HepG2 (cell line): ENCODE data around the gene NCAPD2. TPM values are rescaled to one million over a fixed set of nuclear protein-coding genes. Genes with fewer than 3 reads are reported as not detected.

Experiments used
- ATAC-seq: fragments of 200-7000 bp; cut with Tn5 transposase; 3 replicates; pipeline ENCODE4 v1.9.1; 2020; ENCODE audit warnings: mild to moderate bottlenecking, moderate library complexity
- BruUV-seq: library from RNA; stranded (reverse); fragments of 400-500 nt; replicated peaks from 2 replicates; lab custom pipeline; 2021; lab: Mats Ljungman, UMichigan
- CTCF ChIA-PET: fragments of 300-600 bp; formaldehyde crosslinking; extraction: SDS; loops from one replicate; lab custom pipeline; 2021; ENCODE audit warnings: low total read pairs, inconsistent platforms, low intra/inter-chr PET ratio; lab: Yijun Ruan, JAX
- POLR2A ChIA-PET: fragments of 350-600 bp; sonication (Branson Sonifier 250); formaldehyde crosslinking; loops from one replicate; lab custom pipeline; 2020; ENCODE audit warnings: antibody characterized with exemption, inconsistent platforms; lab: Yijun Ruan, JAX
- DNase-seq: peaks from one replicate; pipeline ENCODE4 v3.0.0-alpha.2; 2015; ENCODE audit warnings: low spot score
- FAIRE-seq: peaks from 3 replicates; lab custom pipeline; 2011; peaks lifted over from hg19 to GRCh38; lab: Jason Lieb, UNC
- H2AFZ ChIP-seq: one replicate; pipeline ENCODE4 v1.6.1; 2011; ENCODE audit warnings: low read length, inconsistent platforms
- H3K27ac ChIP-seq: fragments of 300-600 bp; 3 replicates; pipeline ENCODE4 v1.8.0; 2011; ENCODE audit warnings: mixed run types, mild to moderate bottlenecking, mixed read lengths, low read length, inconsistent platforms; ENCODE audit not compliant: insufficient read depth; ENCODE audit errors: extremely low read length
- H3K27me3 ChIP-seq, 2 experiments: fragments of 200-600 bp in 1 of 2; 2 replicates in 1 of 2; 3 replicates in 1 of 2; pipeline versions ENCODE4 v1.6.0 to v1.8.0; 2011; ENCODE audit warnings: low read length in 2 of 2, mild to moderate bottlenecking in 2 of 2, moderate library complexity in 2 of 2, inconsistent platforms in 1 of 2; ENCODE audit not compliant: insufficient read depth in 2 of 2, control insufficient read depth in 1 of 2
- H3K36me3 ChIP-seq, 2 experiments: fragments of 200-600 bp in 1 of 2; replicated peaks in 1 of 2; 2 replicates in 1 of 2; 3 replicates in 1 of 2; pipeline versions ENCODE4 v1.5.1 to v1.8.0; 2011; ENCODE audit warnings: low read length in 2 of 2, inconsistent platforms in 1 of 2; ENCODE audit not compliant: insufficient read depth in 2 of 2, control insufficient read depth in 1 of 2
- H3K4me1 ChIP-seq: 2 replicates; pipeline ENCODE4 v1.5.1; 2012; ENCODE audit warnings: low read length, inconsistent platforms; ENCODE audit not compliant: insufficient read depth
- H3K4me2 ChIP-seq: 2 replicates; pipeline ENCODE4 v1.6.0; 2011; ENCODE audit warnings: low read depth, low read length, inconsistent platforms
- H3K4me3 ChIP-seq, 3 experiments: fragments of 200-600 bp in 1 of 3; sonication (generic), shearing (Covaris generic) in 1 of 3; replicated peaks in 1 of 3; 2 replicates each; pipeline ENCODE4 v1.5.1; 2011 to 2016; ENCODE audit warnings: low read length in 3 of 3, inconsistent platforms in 2 of 3, low read depth in 2 of 3, mild to moderate bottlenecking in 2 of 3, control low read depth in 1 of 3, mixed read lengths in 1 of 3; ENCODE audit not compliant: insufficient read depth in 1 of 3
- H3K79me2 ChIP-seq: one replicate; pipeline ENCODE4 v1.6.1; 2011; ENCODE audit warnings: low read length, inconsistent platforms; ENCODE audit not compliant: insufficient read depth
- H3K9ac ChIP-seq: 2 replicates; pipeline ENCODE4 v1.6.0; 2011; ENCODE audit warnings: mild to moderate bottlenecking, low read depth, low read length, inconsistent platforms; ENCODE audit not compliant: insufficient read depth
- H3K9me3 ChIP-seq: 2 replicates; pipeline ENCODE4 v1.5.1; 2012; ENCODE audit warnings: mild to moderate bottlenecking, low read length
- H4K20me1 ChIP-seq: 2 replicates; pipeline ENCODE4 v1.6.0; 2011; ENCODE audit warnings: inconsistent platforms, mild to moderate bottlenecking, low read length, moderate library complexity; ENCODE audit not compliant: insufficient read depth
- DR1 ChIP-seq: sonication (generic); formaldehyde crosslinking; IDR thresholded peaks from 2 replicates; pipeline ENCODE4 v1.8.0; 2021; ENCODE audit warnings: mild to moderate bottlenecking, missing genetic modification reagents, inconsistent platforms
- WGBS: methylation state at CpG from one replicate; pipeline ENCODE4 v1.1.6; 2017; ENCODE audit warnings: low lambda C conversion rate; 5-methylcytosine and 5-hydroxymethylcytosine counted together
- in situ Hi-C: cut with HindIII; loops from 2 replicates; pipeline ENCODE4 v1.10.0; 2017; ENCODE audit warnings: low pct_unique_long_range_greater_than_20kb; ENCODE audit not compliant: extremely low pct_ligation_motif_present
- intact Hi-C: fragments of 100-400 bp; cut with micrococcal nuclease; formaldehyde crosslinking; loops from one replicate; pipeline ENCODE4 v1.10.0; 2022; ENCODE audit not compliant: unreplicated experiment
- polyA plus RNA-seq, 8 experiments: library from polyadenylated mRNA; depleted of rRNA in 3 of 8; stranded (reverse) in 7 of 8; unstranded in 1 of 8; fragments of >200 nt; fragmentation: Illumina TruSeq in 4 of 8; extraction: Trizol in 4 of 8; gene quantifications; 2 replicates each; pipeline versions ENCODE4 v1.2.1 to v1.2.3, GENCODE V29; 2011 to 2016; ENCODE audit warnings: low read depth in 4 of 8, missing spikeins in 1 of 8, mixed read lengths in 1 of 8; ENCODE audit not compliant: insufficient read depth in 1 of 8
- total RNA-seq, 5 experiments: library from RNA; depleted of rRNA; stranded (reverse); fragments of >200 nt; fragmentation: Illumina TruSeq; extraction: Trizol; gene quantifications; 2 replicates each; pipeline ENCODE4 v1.2.3, GENCODE V29; 2016; ENCODE audit warnings: low read depth in 1 of 5
- TF ChIP-seq, protein P1 (sequence below): sonication (generic); formaldehyde crosslinking; IDR thresholded peaks from 2 replicates; pipeline ENCODE4 v1.4.0; 2020; ENCODE audit warnings: mild to moderate bottlenecking, missing genetic modification reagents
- TF ChIP-seq, protein P2 (sequence below): sonication (generic); formaldehyde crosslinking; IDR thresholded peaks from 2 replicates; pipeline ENCODE4 v1.4.0; 2020; ENCODE audit warnings: missing genetic modification reagents, borderline replicate concordance
- TF ChIP-seq, protein P3 (sequence below): sonication (generic); formaldehyde crosslinking; IDR thresholded peaks from 2 replicates; pipeline ENCODE4 v1.4.0; 2020; ENCODE audit warnings: mild to moderate bottlenecking, missing genetic modification reagents

NCAPD2 gene
- total and polyA plus RNA-seq, 2 of the 13 experiments (the other 11 are each of a cell fraction or from before 2014, with no cell fraction given) = 51.1 to 65.6 TPM

DNA sequence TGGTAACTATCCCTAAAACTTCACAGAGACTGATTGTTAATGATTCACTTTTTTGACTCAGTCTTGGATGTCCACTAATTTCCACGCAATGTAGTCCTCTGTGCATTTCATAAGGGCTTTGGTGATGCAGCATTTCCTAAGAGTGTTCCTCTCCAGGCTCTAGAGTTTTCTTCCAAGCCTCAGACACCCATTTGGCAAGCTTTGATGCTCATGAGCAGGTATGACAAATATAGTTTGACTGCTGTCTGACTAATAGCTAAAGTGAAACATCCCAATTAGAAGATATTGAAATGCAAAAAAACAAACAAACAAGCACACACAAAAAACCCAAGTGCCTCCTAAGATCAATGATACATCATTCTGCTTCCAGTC lies 21.9 kb upstream of the NCAPD2 start (continued):
- TF ChIP-seq, protein P1, sequence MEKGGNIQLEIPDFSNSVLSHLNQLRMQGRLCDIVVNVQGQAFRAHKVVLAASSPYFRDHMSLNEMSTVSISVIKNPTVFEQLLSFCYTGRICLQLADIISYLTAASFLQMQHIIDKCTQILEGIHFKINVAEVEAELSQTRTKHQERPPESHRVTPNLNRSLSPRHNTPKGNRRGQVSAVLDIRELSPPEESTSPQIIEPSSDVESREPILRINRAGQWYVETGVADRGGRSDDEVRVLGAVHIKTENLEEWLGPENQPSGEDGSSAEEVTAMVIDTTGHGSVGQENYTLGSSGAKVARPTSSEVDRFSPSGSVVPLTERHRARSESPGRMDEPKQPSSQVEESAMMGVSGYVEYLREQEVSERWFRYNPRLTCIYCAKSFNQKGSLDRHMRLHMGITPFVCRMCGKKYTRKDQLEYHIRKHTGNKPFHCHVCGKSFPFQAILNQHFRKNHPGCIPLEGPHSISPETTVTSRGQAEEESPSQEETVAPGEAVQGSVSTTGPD (CRISPR knock-in tag) = no peak

DNA sequence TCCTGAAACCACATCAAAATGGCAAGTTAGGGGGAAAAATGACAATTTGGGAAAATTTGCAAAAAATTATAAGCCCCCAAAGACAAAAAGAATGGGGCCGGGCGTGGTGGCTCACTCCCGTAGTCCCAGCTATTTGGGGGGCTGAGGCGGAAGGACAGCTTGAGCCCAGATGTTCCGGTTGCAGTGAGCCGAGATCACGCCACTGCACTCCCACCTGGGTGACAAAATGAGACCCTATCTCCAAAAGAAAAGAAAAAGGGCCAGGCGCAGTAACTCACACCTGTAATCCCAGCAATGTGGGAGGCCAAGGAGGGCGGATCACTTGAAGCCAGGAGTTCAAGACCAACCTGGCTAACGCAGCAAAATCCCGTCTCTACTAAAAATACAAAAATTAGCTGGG lies 21.4 kb upstream of the NCAPD2 start:
- no peak overlapping the region for H3K4me2 ChIP-seq
- FAIRE-seq = no peak
- POLR2A ChIA-PET = no interaction called here
- TF ChIP-seq, protein P2, sequence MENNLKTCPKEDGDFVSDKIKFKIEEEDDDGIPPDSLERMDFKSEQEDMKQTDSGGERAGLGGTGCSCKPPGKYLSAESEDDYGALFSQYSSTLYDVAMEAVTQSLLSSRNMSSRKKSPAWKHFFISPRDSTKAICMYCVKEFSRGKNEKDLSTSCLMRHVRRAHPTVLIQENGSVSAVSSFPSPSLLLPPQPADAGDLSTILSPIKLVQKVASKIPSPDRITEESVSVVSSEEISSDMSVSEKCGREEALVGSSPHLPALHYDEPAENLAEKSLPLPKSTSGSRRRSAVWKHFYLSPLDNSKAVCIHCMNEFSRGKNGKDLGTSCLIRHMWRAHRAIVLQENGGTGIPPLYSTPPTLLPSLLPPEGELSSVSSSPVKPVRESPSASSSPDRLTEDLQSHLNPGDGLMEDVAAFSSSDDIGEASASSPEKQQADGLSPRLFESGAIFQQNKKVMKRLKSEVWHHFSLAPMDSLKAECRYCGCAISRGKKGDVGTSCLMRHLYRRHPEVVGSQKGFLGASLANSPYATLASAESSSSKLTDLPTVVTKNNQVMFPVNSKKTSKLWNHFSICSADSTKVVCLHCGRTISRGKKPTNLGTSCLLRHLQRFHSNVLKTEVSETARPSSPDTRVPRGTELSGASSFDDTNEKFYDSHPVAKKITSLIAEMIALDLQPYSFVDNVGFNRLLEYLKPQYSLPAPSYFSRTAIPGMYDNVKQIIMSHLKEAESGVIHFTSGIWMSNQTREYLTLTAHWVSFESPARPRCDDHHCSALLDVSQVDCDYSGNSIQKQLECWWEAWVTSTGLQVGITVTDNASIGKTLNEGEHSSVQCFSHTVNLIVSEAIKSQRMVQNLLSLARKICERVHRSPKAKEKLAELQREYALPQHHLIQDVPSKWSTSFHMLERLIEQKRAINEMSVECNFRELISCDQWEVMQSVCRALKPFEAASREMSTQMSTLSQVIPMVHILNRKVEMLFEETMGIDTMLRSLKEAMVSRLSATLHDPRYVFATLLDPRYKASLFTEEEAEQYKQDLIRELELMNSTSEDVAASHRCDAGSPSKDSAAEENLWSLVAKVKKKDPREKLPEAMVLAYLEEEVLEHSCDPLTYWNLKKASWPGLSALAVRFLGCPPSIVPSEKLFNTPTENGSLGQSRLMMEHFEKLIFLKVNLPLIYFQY = no peak
- TF ChIP-seq, protein P3, sequence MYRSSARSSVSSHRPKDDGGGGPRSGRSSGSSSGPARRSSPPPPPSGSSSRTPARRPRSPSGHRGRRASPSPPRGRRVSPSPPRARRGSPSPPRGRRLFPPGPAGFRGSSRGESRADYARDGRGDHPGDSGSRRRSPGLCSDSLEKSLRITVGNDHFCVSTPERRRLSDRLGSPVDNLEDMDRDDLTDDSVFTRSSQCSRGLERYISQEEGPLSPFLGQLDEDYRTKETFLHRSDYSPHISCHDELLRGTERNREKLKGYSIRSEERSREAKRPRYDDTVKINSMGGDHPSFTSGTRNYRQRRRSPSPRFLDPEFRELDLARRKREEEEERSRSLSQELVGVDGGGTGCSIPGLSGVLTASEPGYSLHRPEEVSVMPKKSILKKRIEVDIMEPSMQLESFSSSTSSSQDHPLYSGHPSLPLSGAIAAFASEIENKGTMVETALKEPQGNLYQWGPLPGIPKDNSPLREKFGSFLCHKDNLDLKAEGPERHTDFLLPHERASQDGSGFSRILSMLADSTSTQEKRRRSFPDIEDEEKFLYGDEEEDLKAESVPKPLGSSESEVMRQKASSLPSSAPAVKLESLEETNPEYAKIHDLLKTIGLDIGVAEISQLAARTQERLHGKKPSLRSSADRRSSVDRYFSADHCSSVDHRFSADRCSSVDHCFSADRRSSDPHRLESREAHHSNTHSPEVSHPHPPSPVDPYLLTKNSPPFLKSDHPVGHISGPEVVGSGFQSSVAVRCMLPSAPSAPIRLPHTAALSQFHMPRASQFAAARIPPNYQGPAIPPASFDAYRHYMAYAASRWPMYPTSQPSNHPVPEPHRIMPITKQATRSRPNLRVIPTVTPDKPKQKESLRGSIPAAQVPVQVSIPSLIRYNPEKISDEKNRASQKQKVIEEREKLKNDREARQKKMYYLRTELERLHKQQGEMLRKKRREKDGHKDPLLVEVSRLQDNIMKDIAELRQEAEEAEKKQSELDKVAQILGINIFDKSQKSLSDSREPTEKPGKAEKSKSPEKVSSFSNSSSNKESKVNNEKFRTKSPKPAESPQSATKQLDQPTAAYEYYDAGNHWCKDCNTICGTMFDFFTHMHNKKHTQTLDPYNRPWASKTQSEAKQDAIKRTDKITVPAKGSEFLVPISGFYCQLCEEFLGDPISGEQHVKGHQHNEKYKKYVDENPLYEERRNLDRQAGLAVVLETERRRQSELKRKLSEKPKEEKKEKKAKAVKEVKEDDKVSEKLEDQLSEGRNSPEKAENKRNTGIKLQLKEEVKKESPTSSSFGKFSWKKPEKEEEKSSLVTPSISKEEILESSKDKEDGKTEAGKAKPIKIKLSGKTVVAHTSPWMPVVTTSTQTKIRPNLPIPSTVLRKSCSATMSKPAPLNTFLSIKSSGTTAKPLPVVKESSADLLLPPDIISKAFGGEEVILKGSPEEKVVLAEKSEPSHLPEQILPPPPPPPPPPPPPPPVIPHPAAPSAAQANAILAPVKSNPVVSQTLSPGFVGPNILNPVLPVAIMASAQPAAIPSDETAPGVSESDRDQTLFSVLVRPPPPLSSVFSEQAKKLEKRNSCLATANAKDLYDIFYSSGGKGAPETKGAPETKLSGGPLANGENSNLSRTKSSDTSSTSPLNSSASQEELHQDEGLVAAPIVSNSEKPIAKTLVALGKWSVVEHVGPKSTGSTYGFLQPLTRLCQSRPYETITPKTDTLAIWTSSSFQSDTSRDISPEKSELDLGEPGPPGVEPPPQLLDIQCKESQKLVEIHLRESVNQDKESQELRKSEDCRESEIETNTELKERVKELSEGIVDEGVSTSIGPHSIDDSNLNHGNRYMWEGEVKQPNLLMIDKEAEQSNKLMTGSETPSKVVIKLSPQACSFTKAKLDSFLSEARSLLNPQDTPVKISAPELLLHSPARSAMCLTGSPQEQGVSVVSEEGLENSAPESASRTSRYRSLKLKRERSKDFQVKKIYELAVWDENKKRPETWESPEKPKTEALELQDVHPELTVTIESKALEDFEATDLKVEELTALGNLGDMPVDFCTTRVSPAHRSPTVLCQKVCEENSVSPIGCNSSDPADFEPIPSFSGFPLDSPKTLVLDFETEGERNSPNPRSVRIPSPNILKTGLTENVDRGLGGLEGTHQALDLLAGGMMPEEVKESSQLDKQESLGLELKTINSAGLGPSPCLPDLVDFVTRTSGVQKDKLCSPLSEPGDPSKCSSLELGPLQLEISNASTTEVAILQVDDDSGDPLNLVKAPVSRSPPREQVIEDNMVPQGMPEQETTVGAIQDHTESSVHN (CRISPR knock-in tag) = no peak
- no peak for TF ChIP-seq DR1 (CRISPR knock-in tag)
- TF ChIP-seq, all 625 proteins: peak for 0
- CTCF ChIA-PET = no interaction called here
- H3K79me2 ChIP-seq = no peaks in the 10 kb centered on the region
- H4K20me1 ChIP-seq = no peaks in the 10 kb centered on the region
- H3K27ac ChIP-seq = no peak overlapping the region
- H2AFZ ChIP-seq = no peak overlapping the region
- intact Hi-C loops = loop anchor here (10.0 kb wide), 1 partner anchor 62 kb away; the partner anchor contains the start of gene GAPDH
- ATAC-seq = no peak
- DNase-seq = no peak
- no peaks in the 10 kb centered on the region for H3K9me3 ChIP-seq
- H3K4me3 ChIP-seq = no peak overlapping the region
- BruUV-seq = no TSS peak
- H3K9ac ChIP-seq = no peak overlapping the region
- no peaks in the 10 kb centered on the region; a peak in 1 of 5 replicates for H3K27me3 ChIP-seq
- H3K36me3 ChIP-seq = no peaks in the 10 kb centered on the region
- 81% methylated on average over 11 of the region's 11 CpGs for WGBS
- peaks cover 44% of the 10 kb centered on the region for H3K4me1 ChIP-seq
- in situ Hi-C loops = loop anchor here (25.0 kb wide), 1 partner anchor 410 kb away; no protein-coding TSS in a partner anchor
